Measurements from ENCODE around the gene HPD.

Gene HPD

GRCh38 chr12:121806546-121807423 lies 51.9 kb downstream of the HPD start:
- no peaks in the 10 kb centered on the region for H3K9me3 ChIP-seq
- H3K36me3 ChIP-seq, result peaks cover 37% of the 10 kb centered on the region
- peak; percentile 72 for DNase-seq
- TF ChIP-seq CTCF (IDR thresholded peaks at IDR 0.05; ENCODE audit: low read depth, low read length), result no peak
- peaks cover 10% of the 10 kb centered on the region; the same call in 1 of the 2 replicates for H3K4me1 ChIP-seq
- H3K27me3 ChIP-seq, result no peaks in the 10 kb centered on the region
- H3K4me3 ChIP-seq (ENCODE audit: low read depth, low read length), result peak overlapping the region; percentile 89

- Histone ChIP-seq H3K4me1 (peaks cover 4% of the 10 kb centered on the region; the same call in 1 of the 2 replicates), H3K9me3 (no peaks in the 10 kb centered on the region), H3K27me3 (no peaks in the 10 kb centered on the region), H3K36me3 (peaks cover 42% of the 10 kb centered on the region), H3K4me3 (ENCODE audit: low read depth, low read length) (peak overlapping the region; percentile 89)
- TF ChIP-seq CTCF (IDR thresholded peaks at IDR 0.05; ENCODE audit: low read depth, low read length), result no peak
- peak; percentile 43 for DNase-seq
These were observed 52.6 kb downstream of the HPD start for GRCh38 chr12:121806009-121806545.

- Histone ChIP-seq H3K4me3 (ENCODE audit: low read depth, low read length) (peak overlapping the region; percentile 89), H3K4me1 (peaks cover 4% of the 10 kb centered on the region; the same call in 1 of the 2 replicates), H3K36me3 (peaks cover 39% of the 10 kb centered on the region), H3K9me3 (no peaks in the 10 kb centered on the region), H3K27me3 (no peaks in the 10 kb centered on the region)
- no peak for DNase-seq
- no peak for TF ChIP-seq CTCF (IDR thresholded peaks at IDR 0.05; ENCODE audit: low read depth, low read length)
These were observed 53.3 kb downstream of the HPD start for GRCh38 chr12:121805171-121806008.

GRCh38 chr12:121804417-121805111 lies 54.1 kb downstream of the HPD start:
- Histone ChIP-seq H3K4me3 (ENCODE audit: low read depth, low read length) (peak overlapping the region; percentile 89), H3K36me3 (peaks cover 33% of the 10 kb centered on the region), H3K4me1 (peaks cover 4% of the 10 kb centered on the region; the same call in 1 of the 2 replicates), H3K9me3 (no peaks in the 10 kb centered on the region), H3K27me3 (no peaks in the 10 kb centered on the region)
- no peak for TF ChIP-seq CTCF (IDR thresholded peaks at IDR 0.05; ENCODE audit: low read depth, low read length)
- peak; percentile 48 for DNase-seq

- peak; percentile 63 for DNase-seq
- Histone ChIP-seq H3K4me1 (peaks cover 4% of the 10 kb centered on the region; the same call in 1 of the 2 replicates), H3K27me3 (no peaks in the 10 kb centered on the region), H3K9me3 (no peaks in the 10 kb centered on the region), H3K4me3 (ENCODE audit: low read depth, low read length) (peak within 1 kb of the TSS; percentile 89), H3K36me3 (peaks cover 31% of the 10 kb centered on the region)
- no peak for TF ChIP-seq CTCF (IDR thresholded peaks at IDR 0.05; ENCODE audit: low read depth, low read length)
These were observed 54.7 kb downstream of the HPD start, which contains the start of gene SETD1B for GRCh38 chr12:121803861-121804416. TSS of gene SETD1B (plus strand) at chr12:121804009. CDS start at chr12:121804738, 729 bp downstream.
